NCI-H345 treated with DMSO at 0.1 percent for 48 hours (cell line): ENCODE measurements around the gene MEIOSIN.
A peak's percentile ranks its signal among the peaks of the same experiment; 100 is the strongest.
"Not testable (repeated sequence)": the region's sequence is repeated elsewhere in the genome, so short reads cannot be mapped to it uniquely, and the experiment has no call there.

Source experiments
- DNase-seq: peaks from one replicate; lab custom pipeline; 2025; ENCODE audit not compliant: unreplicated experiment; lab: John Stamatoyannopoulos, UW

Gene MEIOSIN

GRCh38 chr19:45717983-45718650 is 15.1 kb upstream of the MEIOSIN start:
- no peak for DNase-seq

- not testable (repeated sequence) for DNase-seq
Measured at GRCh38 chr19:45720065-45720464, 13.2 kb upstream of the MEIOSIN start.

- not testable (repeated sequence) for DNase-seq
Measured at GRCh38 chr19:45728683-45729082, 4.6 kb upstream of the MEIOSIN start.

GRCh38 chr19:45729800-45730290 is 3.4 kb upstream of the MEIOSIN start:
- DNase-seq, result no peak

- DNase-seq, result peak; percentile 92
Measured at GRCh38 chr19:45730368-45731288, 2.6 kb upstream of the MEIOSIN start, which contains the start of gene FBXO46. FBXO46 (minus strand) TSS chr19:45730896; CDS start chr19:45713495, 17,401 bp downstream.

- DNase-seq, result no peak
Measured at GRCh38 chr19:45739498-45740439, 6.5 kb downstream of the MEIOSIN start.

GRCh38 chr19:45742969-45743368 is 9.7 kb downstream of the MEIOSIN start:
- DNase-seq, result no peak

GRCh38 chr19:45745606-45746005 is 12.4 kb downstream of the MEIOSIN start:
- DNase-seq, result no peak

- DNase-seq, result no peak
Measured at GRCh38 chr19:45746866-45747265, 13.6 kb downstream of the MEIOSIN start.

- no peak for DNase-seq
Measured at GRCh38 chr19:45747513-45747912, 14.3 kb downstream of the MEIOSIN start.

GRCh38 chr19:45751483-45751882 is 18.2 kb downstream of the MEIOSIN start:
- not testable (repeated sequence) for DNase-seq

- DNase-seq, result no peak
Measured at GRCh38 chr19:45752639-45753038, 19.4 kb downstream of the MEIOSIN start.

GRCh38 chr19:45753548-45753947 is 20.3 kb downstream of the MEIOSIN start:
- no peak for DNase-seq

- no peak for DNase-seq
Measured at GRCh38 chr19:45754323-45754722, 21.1 kb downstream of the MEIOSIN start.

- no peak for DNase-seq
Measured at GRCh38 chr19:45757695-45758094, 24.5 kb downstream of the MEIOSIN start.

- DNase-seq, result no peak
Measured at GRCh38 chr19:45758921-45759320, 25.7 kb downstream of the MEIOSIN start.

GRCh38 chr19:45761714-45762113 is 28.5 kb downstream of the MEIOSIN start:
- no peak for DNase-seq

- no peak for DNase-seq
Measured at GRCh38 chr19:45762870-45763631, 29.8 kb downstream of the MEIOSIN start.

- no peak for DNase-seq
Measured at GRCh38 chr19:45763691-45764294, 30.6 kb downstream of the MEIOSIN start.

GRCh38 chr19:45764475-45764874 is 31.2 kb downstream of the MEIOSIN start:
- DNase-seq, result no peak
